IPS-18c (cell line): ENCODE results near the gene NCBP2L.

ENCODE experiments used
- H3K4me3 ChIP-seq: 2 replicates; pipeline ENCODE4 v1.7.0; 2013; ENCODE audit warnings: low read depth, mild to moderate bottlenecking, low read length, moderate library complexity; ENCODE audit not compliant: insufficient read depth
- H3K9me3 ChIP-seq: one replicate; pipeline ENCODE4 v1.6.1; 2013; ENCODE audit warnings: mild to moderate bottlenecking, low read length, moderate library complexity; ENCODE audit not compliant: control insufficient read depth, insufficient read depth

Gene NCBP2L

GRCh38 chrX:107827852-107828251, 50.3 kb downstream of the NCBP2L start:
- Histone ChIP-seq H3K4me3 (no peak overlapping the region), H3K9me3 (no peaks in the 10 kb centered on the region)

DNA sequence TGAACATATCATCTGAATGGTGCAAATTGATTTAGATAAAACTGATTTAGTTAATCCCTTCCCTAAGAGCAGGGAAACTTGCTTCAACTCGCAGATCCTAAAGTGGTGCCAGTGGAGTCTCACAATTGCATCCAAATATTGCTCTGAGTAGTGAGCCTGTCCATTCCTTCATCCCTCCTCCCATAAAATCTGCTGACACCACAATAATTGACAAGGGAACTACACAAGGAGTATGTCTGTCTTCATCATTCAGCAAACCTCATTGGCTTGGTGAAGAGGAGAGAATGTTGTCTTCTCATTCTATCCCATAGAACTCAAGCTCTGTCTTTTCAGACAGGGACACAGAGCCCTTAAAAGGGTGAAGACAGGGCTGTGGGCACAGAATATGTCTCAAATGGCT, 52.3 kb downstream of the NCBP2L start:
- no peak overlapping the region for H3K4me3 ChIP-seq
- no peaks in the 10 kb centered on the region for H3K9me3 ChIP-seq

DNA sequence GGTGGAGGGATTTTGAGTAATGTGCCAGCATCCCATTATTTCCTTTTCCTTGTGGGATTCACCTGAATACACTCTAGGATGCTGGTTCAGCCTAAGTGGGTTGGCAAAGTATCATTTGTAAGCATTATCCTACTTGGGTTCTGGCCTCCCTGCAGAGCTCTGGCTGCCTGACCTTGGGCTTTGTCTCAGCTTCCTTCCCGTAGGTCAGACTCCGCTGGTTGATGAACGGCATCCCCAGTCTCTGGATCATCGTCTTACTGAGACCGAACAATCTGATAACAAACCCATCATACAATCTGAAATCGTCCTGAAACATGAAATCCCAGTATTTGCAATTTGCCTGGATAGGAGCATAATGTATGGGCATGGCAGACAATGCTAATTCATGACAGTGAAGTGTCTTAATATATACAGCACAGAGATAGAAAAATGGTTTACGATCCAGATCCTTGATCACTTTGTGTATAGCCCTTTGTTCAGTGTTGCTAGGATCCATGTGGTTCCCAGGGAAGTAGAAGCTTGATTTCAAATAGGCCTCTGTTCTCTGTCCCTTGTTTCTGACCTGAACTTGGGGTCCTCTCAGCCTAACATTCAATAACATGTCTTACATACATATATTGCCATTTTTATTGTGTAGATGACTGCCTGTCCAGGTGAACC, 53.7 kb downstream of the NCBP2L start:
- Histone ChIP-seq H3K9me3 (no peaks in the 10 kb centered on the region), H3K4me3 (no peak overlapping the region)

GRCh38 chrX:107834275-107835201, 57.0 kb downstream of the NCBP2L start:
- H3K9me3 ChIP-seq: no peaks in the 10 kb centered on the region
- no peak overlapping the region for H3K4me3 ChIP-seq

GRCh38 chrX:107836958-107837357, 59.4 kb downstream of the NCBP2L start:
- Histone ChIP-seq H3K9me3 (no peaks in the 10 kb centered on the region), H3K4me3 (no peak overlapping the region)

GRCh38 chrX:107840971-107841370, 63.4 kb downstream of the NCBP2L start:
- H3K4me3 ChIP-seq: no peak overlapping the region
- H3K9me3 ChIP-seq: no peaks in the 10 kb centered on the region

DNA sequence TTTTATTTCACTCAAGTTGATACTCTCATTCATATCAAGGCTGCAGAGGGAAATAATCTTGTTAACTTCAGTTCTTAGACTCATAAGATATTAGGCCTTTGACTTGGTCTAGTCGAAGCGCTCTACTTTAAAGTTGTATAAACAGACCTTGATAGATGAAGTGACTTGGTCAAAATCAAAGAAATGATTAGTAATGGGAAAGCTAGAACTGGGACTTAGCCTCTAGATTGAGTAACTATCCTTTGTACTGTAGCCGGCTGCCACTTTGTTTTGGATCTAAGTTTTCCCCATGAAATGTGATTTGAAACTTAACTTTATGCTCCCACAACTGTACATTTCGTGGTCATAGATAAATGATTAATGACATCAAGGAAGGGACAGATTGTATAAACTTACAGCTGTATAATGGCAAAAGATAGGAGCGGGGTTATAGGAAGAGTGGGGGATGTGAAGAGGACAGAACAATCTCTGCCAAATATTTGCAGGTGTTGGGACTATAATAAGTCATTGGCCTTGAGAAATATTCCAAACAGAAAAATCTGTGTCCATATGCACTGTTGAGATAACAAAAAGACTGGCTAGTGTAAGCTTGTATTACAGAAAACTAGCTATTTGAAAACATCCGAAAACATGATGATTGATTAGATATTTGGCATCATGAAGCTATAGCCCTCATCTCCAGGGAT, 65.3 kb downstream of the NCBP2L start:
- H3K4me3 ChIP-seq: no peak overlapping the region
- H3K9me3 ChIP-seq: no peaks in the 10 kb centered on the region
